DMS53 (cell line): ENCODE data around the gene SELENOS.
A peak's percentile ranks its signal among the peaks of the same experiment; 100 is the strongest.

Experiments used
- DNase-seq: peaks from one replicate; lab custom pipeline; 2025; lab: John Stamatoyannopoulos, UW

The SELENOS gene

GRCh38 chr15:101250873-101251829 is 26.1 kb downstream of the SELENOS start:
- DNase-seq, result peak; percentile 85

- peak; percentile 35 for DNase-seq
These were observed 26.9 kb downstream of the SELENOS start for GRCh38 chr15:101250341-101250831.

GRCh38 chr15:101248274-101248673 is 29.0 kb downstream of the SELENOS start:
- DNase-seq, result no peak

- no peak for DNase-seq
These were observed 30.2 kb downstream of the SELENOS start for GRCh38 chr15:101246824-101247745.

- no peak for DNase-seq
These were observed 30.9 kb downstream of the SELENOS start for GRCh38 chr15:101246391-101246790.

GRCh38 chr15:101244889-101245668 is 32.2 kb downstream of the SELENOS start:
- no peak for DNase-seq

- no peak for DNase-seq
These were observed 33.1 kb downstream of the SELENOS start for GRCh38 chr15:101244036-101244781.

- DNase-seq, result no peak
These were observed 33.9 kb downstream of the SELENOS start for GRCh38 chr15:101243420-101243819.

GRCh38 chr15:101242999-101243336 is 34.3 kb downstream of the SELENOS start:
- no peak for DNase-seq

GRCh38 chr15:101242160-101242998 is 34.9 kb downstream of the SELENOS start:
- DNase-seq, result no peak

- DNase-seq, result no peak
These were observed 36.9 kb downstream of the SELENOS start for GRCh38 chr15:101240358-101240757.

- no peak for DNase-seq
These were observed 37.6 kb downstream of the SELENOS start for GRCh38 chr15:101239724-101240136.

GRCh38 chr15:101237251-101237650 is 40.0 kb downstream of the SELENOS start:
- no peak for DNase-seq

- DNase-seq, result no peak
These were observed 43.5 kb downstream of the SELENOS start for GRCh38 chr15:101233651-101234280.

- no peak for DNase-seq
These were observed 44.6 kb downstream of the SELENOS start for GRCh38 chr15:101232677-101233076.

- DNase-seq, result no peak
These were observed 49.0 kb downstream of the SELENOS start for GRCh38 chr15:101228313-101228712.

- no peak for DNase-seq
These were observed 51.6 kb downstream of the SELENOS start for GRCh38 chr15:101225658-101226057.
